ENCODE measurements around the gene ITPK1. TPM values are rescaled to one million over a fixed set of nuclear protein-coding genes. Genes with fewer than 3 reads are reported as not detected.

The ITPK1 gene
- total and polyA plus RNA-seq, 2 experiments from 2014 or later, result 35.9 to 101 TPM

GRCh38 chr14:92937051-92937937 lies 178.4 kb downstream of the ITPK1 start:
- Mint-ChIP-seq H3K9me3 (no peaks in the 10 kb centered on the region), H3K27me3 (ENCODE audit: insufficient read depth, low read depth, poor library complexity) (peaks cover 11% of the 10 kb centered on the region), H3K36me3 (ENCODE audit: low read depth) (peaks cover 13% of the 10 kb centered on the region; the same call in 2 of the 3 replicates), H3K4me3 (no peak overlapping the region), H3K4me1 (peaks cover 4% of the 10 kb centered on the region; the same call in 1 of the 3 replicates), H3K27ac (no peak overlapping the region; the same call in 1 of the 2 replicates)
- H3K79me2 ChIP-seq (replicated peaks; ENCODE audit: insufficient read depth), result no peaks in the 10 kb centered on the region
- no peaks in the 10 kb centered on the region for H3K27me3 ChIP-seq (ENCODE audit: insufficient read depth)
- TF ChIP-seq CREB1 (CRISPR knock-in tag; IDR thresholded peaks at IDR 0.05; ENCODE audit: low read depth), result no peak
- no peak for TF ChIP-seq NANOG (IDR thresholded peaks at IDR 0.05; ENCODE audit: borderline replicate concordance)
- no peak for TF ChIP-seq ZNF114 (CRISPR knock-in tag; IDR thresholded peaks at IDR 0.05)
- TF ChIP-seq JUNB (IDR thresholded peaks at IDR 0.05; ENCODE audit: unreplicated experiment), result no peak
- TF ChIP-seq CTCF (conservative IDR thresholded peaks at IDR 0.05; ENCODE audit: low read depth in 2 of 2), result no peak
- no peak for TF ChIP-seq REST (IDR thresholded peaks at IDR 0.05; ENCODE audit: unreplicated experiment)
- no peak for TF ChIP-seq ZNF331 (CRISPR knock-in tag; IDR thresholded peaks at IDR 0.05; ENCODE audit: low read depth)
- TF ChIP-seq ZNF462 (CRISPR knock-in tag; IDR thresholded peaks at IDR 0.05), result no peak
- TF ChIP-seq POLR2AphosphoS5 (IDR thresholded peaks at IDR 0.05; ENCODE audit: low read depth), result no peak
- no peak for TF ChIP-seq STAT1 (IDR thresholded peaks at IDR 0.05; ENCODE audit: unreplicated experiment)
- TF ChIP-seq ETS1 (IDR thresholded peaks at IDR 0.05), result no peak
- 0 out of 2 replicates have a peak, but pooled peaks cover 4% of the 10 kb centered on the region for H4K20me1 ChIP-seq (replicated peaks; ENCODE audit: insufficient read depth)
- no peaks in the 10 kb centered on the region for H3K9me2 ChIP-seq (ENCODE audit: insufficient read depth)
- ATAC-seq, result no peak
- DNase-seq (ENCODE audit: low spot score), result no peak
- no peaks in the 10 kb centered on the region for H3F3A ChIP-seq (replicated peaks; ENCODE audit: low read depth)
- no peak overlapping the region for H3K27ac ChIP-seq (ENCODE audit: low read depth)
- no peaks in the 10 kb centered on the region for H3K4me1 ChIP-seq (ENCODE audit: insufficient read depth)
- H2AFZ ChIP-seq, result no peak overlapping the region
- no peak overlapping the region for H3K4me3 ChIP-seq
- no peaks in the 10 kb centered on the region for H3K36me3 ChIP-seq (ENCODE audit: insufficient read depth)
- H3K4me2 ChIP-seq, result no peak overlapping the region

Measured in GM23338 (cell line).